ENCODE results near the gene OPA1. TPM values are rescaled to one million over a fixed set of nuclear protein-coding genes. Genes with fewer than 3 reads are reported as not detected.

The OPA1 gene
- total RNA-seq, 3 donors from 2014 or later = 39.0 to 58.2 (median 57.4) TPM

DNA sequence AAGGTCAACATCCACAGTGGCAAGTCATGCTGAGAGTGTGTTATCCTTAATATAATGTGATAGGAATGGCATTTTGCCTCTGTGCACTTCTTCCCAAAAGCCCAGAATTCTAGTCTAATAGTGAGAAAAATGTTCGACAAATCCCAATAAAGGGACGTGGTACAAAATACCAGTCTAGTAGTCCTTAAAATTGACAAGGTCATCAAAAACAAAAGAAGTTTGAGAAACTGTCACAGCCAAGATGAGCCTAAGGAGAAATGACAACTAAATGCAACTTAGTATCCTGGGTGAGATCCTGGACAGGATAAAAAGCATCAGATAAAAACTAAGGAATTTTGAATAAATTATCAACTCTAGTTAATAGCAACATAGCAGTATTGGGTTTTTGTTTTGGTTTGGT, 23.9 kb upstream of the OPA1 start:
- Histone ChIP-seq H3K36me3 (no peaks in the 10 kb centered on the region), H3K4me1 (no peaks in the 10 kb centered on the region), H3K4me3 (no peak overlapping the region), H3K27ac (no peak overlapping the region), H3K9me3 (no peaks in the 10 kb centered on the region), H3K27me3 (no peaks in the 10 kb centered on the region)
- TF ChIP-seq, protein P1, sequence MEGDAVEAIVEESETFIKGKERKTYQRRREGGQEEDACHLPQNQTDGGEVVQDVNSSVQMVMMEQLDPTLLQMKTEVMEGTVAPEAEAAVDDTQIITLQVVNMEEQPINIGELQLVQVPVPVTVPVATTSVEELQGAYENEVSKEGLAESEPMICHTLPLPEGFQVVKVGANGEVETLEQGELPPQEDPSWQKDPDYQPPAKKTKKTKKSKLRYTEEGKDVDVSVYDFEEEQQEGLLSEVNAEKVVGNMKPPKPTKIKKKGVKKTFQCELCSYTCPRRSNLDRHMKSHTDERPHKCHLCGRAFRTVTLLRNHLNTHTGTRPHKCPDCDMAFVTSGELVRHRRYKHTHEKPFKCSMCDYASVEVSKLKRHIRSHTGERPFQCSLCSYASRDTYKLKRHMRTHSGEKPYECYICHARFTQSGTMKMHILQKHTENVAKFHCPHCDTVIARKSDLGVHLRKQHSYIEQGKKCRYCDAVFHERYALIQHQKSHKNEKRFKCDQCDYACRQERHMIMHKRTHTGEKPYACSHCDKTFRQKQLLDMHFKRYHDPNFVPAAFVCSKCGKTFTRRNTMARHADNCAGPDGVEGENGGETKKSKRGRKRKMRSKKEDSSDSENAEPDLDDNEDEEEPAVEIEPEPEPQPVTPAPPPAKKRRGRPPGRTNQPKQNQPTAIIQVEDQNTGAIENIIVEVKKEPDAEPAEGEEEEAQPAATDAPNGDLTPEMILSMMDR (IDR thresholded peaks at IDR 0.05) = no peak
- TF ChIP-seq POLR2AphosphoS5 (IDR thresholded peaks at IDR 0.05) = no peak
- TF ChIP-seq POLR2A (IDR thresholded peaks at IDR 0.05) = no peak
- intact Hi-C loops (cut with DNase I; ENCODE audit: low total_unique reads) = no loop called here
- no peak for DNase-seq (ENCODE audit: low spot score in 2 of 2)

DNA sequence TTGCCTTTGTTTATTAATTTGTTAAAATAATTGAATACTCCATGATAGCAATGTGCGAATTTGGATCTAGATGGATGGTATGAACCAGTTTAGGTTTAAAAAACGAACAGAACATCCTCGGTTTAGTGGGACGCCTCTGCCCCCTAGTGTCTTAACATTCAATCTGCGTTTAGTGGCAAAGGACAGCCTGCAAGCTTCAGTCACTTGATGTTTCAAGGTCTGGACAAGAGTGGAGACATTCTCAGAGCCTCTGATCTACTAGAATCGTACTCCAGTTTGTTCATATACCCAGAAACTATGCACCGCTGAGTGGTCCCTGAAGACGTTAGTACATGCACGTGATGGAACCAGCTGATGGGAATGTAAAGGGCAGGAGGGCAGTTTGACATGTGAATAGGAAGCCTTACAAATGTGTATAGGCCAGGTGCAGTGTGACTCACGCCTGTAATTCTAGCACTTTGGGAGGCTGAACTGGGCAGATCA, 20.5 kb upstream of the OPA1 start:
- Histone ChIP-seq H3K9me3 (no peaks in the 10 kb centered on the region), H3K4me3 (no peak overlapping the region), H3K27ac (no peak overlapping the region), H3K27me3 (no peaks in the 10 kb centered on the region), H3K4me1 (no peaks in the 10 kb centered on the region), H3K36me3 (no peaks in the 10 kb centered on the region)
- intact Hi-C loops (cut with DNase I; ENCODE audit: low total_unique reads) = loop anchor here (2.0 kb wide), 1 partner anchor 112 kb away; no protein-coding TSS in a partner anchor
- no peak for TF ChIP-seq POLR2AphosphoS5 (IDR thresholded peaks at IDR 0.05)
- TF ChIP-seq, protein P1 (IDR thresholded peaks at IDR 0.05) = peak; percentile 24 to 74 (median 74)
- peak in 1 of 2 donors; percentile 32 for DNase-seq (ENCODE audit: low spot score in 2 of 2)

DNA sequence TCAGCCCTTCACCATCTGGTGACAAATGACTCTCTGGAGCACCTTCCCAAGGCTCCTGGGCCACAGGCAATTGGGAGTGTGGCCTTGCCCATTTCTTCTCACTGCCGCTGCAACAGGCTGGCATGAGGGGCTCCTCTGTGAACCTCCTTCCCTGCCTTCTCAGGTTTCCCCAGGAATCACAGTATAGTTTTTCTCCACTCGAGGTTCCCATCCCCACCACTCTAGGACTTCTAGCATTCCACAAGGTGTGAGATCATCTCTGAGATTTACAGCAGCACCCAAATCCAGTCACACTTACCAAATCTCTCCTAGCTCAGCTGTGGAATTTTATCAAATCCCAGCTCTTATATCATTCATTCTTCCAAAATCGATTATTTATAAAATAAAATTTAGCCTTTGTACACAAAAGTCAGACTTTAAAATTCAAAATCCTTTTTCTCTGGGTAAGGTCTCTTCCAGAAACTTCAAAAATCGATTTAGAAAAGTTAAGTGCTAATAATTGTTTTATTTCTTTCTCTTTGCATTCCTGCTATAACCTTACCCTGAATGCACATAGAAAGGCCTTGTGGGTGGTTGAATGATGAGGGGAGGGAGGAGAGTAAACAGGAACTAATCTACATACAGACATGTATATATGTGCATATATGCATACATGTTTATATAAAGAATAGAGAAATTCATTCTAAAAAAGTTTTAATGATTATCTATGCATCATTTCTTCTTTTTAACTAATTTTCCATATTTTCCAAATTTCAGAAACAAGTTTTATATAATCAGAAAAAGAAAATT, 19.4 kb upstream of the OPA1 start:
- intact Hi-C loops (cut with DNase I; ENCODE audit: low total_unique reads) = loop anchor here (2.0 kb wide), 1 partner anchor 113 kb away; no protein-coding TSS in a partner anchor
- Histone ChIP-seq H3K9me3 (no peaks in the 10 kb centered on the region), H3K27me3 (no peaks in the 10 kb centered on the region), H3K27ac (no peak overlapping the region), H3K4me3 (no peak overlapping the region), H3K4me1 (no peaks in the 10 kb centered on the region), H3K36me3 (no peaks in the 10 kb centered on the region)
- TF ChIP-seq POLR2A (IDR thresholded peaks at IDR 0.05) (no peak), POLR2AphosphoS5 (IDR thresholded peaks at IDR 0.05) (no peak)
- TF ChIP-seq, protein P1 (IDR thresholded peaks at IDR 0.05) = no peak
- no peak for DNase-seq (ENCODE audit: low spot score in 2 of 2)

DNA sequence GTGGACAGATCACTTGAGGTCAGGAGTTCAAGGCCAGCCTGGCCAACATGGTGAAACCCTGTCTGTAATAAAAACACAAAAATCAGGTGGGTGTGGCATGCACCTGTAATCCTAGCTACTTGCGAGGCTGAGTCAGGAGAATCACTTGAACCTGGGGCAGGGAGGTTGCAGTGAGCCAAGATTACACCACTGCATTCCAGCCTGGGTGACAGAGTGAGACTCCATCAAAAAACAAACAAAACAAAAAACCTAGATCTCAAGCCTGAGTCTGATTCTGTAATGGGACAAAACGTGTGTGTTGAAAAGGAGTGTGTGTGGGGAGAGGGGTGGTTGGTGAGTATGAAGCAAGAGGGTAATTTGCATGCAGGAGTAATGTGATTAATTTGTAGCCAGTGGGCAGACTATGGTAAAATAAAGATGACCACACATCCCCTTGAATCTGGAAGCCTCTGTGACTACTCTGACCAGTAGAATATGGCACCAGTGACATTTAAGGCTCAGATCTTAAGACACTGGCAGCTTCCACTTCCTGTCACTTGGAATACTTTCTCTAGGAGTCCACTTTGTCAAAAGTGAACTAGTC, 18.4 kb upstream of the OPA1 start:
- TF ChIP-seq POLR2AphosphoS5 (IDR thresholded peaks at IDR 0.05) (no peak), POLR2A (IDR thresholded peaks at IDR 0.05) (no peak)
- TF ChIP-seq, protein P1 (IDR thresholded peaks at IDR 0.05) = no peak
- intact Hi-C loops (cut with DNase I; ENCODE audit: low total_unique reads) = no loop called here
- Histone ChIP-seq H3K4me1 (no peaks in the 10 kb centered on the region), H3K27ac (no peak overlapping the region), H3K9me3 (no peaks in the 10 kb centered on the region), H3K36me3 (no peaks in the 10 kb centered on the region), H3K4me3 (no peak overlapping the region), H3K27me3 (no peaks in the 10 kb centered on the region)
- DNase-seq (ENCODE audit: low spot score in 2 of 2) = no peak

DNA sequence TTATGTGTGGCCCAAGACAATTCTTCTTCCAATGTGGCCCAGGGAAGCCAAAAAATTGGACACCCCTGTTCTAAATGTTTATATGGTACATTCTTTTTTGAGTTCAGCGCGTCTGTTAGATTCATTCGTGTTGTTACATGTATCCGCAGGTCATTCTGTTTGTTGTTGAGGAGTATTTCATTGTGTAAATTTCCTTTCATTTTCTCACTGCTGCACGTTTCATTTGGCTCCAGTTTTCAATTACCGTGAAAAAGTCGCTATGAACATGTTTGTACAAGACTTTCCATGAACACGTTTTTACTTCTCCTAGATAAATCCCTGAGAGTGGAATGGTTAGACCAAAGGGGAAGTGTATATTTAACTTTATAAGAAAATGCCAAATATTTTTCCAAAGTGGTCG, 7.5 kb upstream of the OPA1 start:
- DNase-seq (ENCODE audit: low spot score in 2 of 2) = no peak
- no peak overlapping the region for H3K4me3 ChIP-seq
- TF ChIP-seq POLR2AphosphoS5 (IDR thresholded peaks at IDR 0.05) (no peak), POLR2A (IDR thresholded peaks at IDR 0.05) (no peak)
- TF ChIP-seq, protein P1 (IDR thresholded peaks at IDR 0.05) = no peak
- no peaks in the 10 kb centered on the region for H3K27me3 ChIP-seq
- H3K27ac ChIP-seq = no peak overlapping the region
- H3K4me1 ChIP-seq = no peaks in the 10 kb centered on the region
- intact Hi-C loops (cut with DNase I; ENCODE audit: low total_unique reads) = loop anchor here (10.0 kb wide), 1 partner anchor 1841 kb away; no protein-coding TSS in a partner anchor
- H3K36me3 ChIP-seq = no peaks in the 10 kb centered on the region
- no peaks in the 10 kb centered on the region for H3K9me3 ChIP-seq

Measured in breast epithelium (tissue), 4 donors.